Duodenal mucosa (tissue), 2 donors: ENCODE data around the gene SMIM32.

ENCODE experiments used
- H3K27ac ChIP-seq: one replicate; pipeline ENCODE4 v1.7.0; 2013; ENCODE audit warnings: low read depth, low read length
- H3K27me3 ChIP-seq, 2 donors: one replicate each; pipeline ENCODE4 v1.7.0; 2013; ENCODE audit warnings: low read length in 2 of 2, control low read depth in 1 of 2; ENCODE audit not compliant: insufficient read depth in 2 of 2, control insufficient read depth in 1 of 2
- H3K36me3 ChIP-seq, 2 donors: one replicate each; pipeline ENCODE4 v1.7.0; 2013; ENCODE audit warnings: low read length in 2 of 2, control low read depth in 1 of 2; ENCODE audit not compliant: insufficient read depth in 2 of 2, control insufficient read depth in 1 of 2
- H3K4me1 ChIP-seq, 2 donors: one replicate each; pipeline ENCODE4 v1.7.0; 2013; ENCODE audit warnings: low read length in 2 of 2, control low read depth in 1 of 2; ENCODE audit not compliant: insufficient read depth in 2 of 2, control insufficient read depth in 1 of 2
- H3K4me3 ChIP-seq, 2 donors: one replicate each; pipeline ENCODE4 v1.7.0; 2013; ENCODE audit warnings: low read length in 2 of 2, low read depth in 1 of 2
- H3K9ac ChIP-seq, 2 donors: one replicate each; pipeline ENCODE4 v1.7.0; 2013; ENCODE audit warnings: low read length in 2 of 2, low read depth in 1 of 2
- H3K9me3 ChIP-seq, 2 donors: one replicate each; pipeline ENCODE4 v1.7.0; 2013; ENCODE audit warnings: low read length in 2 of 2, control low read depth in 1 of 2; ENCODE audit not compliant: control insufficient read depth in 1 of 2

The SMIM32 gene

GRCh38 chr5:136200130-136200529 is 7.2 kb upstream of the SMIM32 start:
- H3K4me1 ChIP-seq: peaks cover 13% of the 10 kb centered on the region in 2 donors
- H3K9ac ChIP-seq: no peak overlapping the region
- no peaks in the 10 kb centered on the region for H3K9me3 ChIP-seq
- H3K27me3 ChIP-seq: no peaks in the 10 kb centered on the region
- no peaks in the 10 kb centered on the region for H3K36me3 ChIP-seq
- H3K27ac ChIP-seq: no peak overlapping the region
- no peak overlapping the region for H3K4me3 ChIP-seq

GRCh38 chr5:136199408-136199807 is 6.4 kb upstream of the SMIM32 start:
- no peaks in the 10 kb centered on the region for H3K9me3 ChIP-seq

GRCh38 chr5:136198453-136198852 is 5.5 kb upstream of the SMIM32 start:
- H3K4me1 ChIP-seq: peaks cover 23 to 27% of the 10 kb centered on the region in 2 donors
- no peaks in the 10 kb centered on the region for H3K36me3 ChIP-seq
- no peak overlapping the region for H3K27ac ChIP-seq
- no peaks in the 10 kb centered on the region for H3K27me3 ChIP-seq
- no peak overlapping the region for H3K4me3 ChIP-seq
- no peak overlapping the region for H3K9ac ChIP-seq
- H3K9me3 ChIP-seq: no peaks in the 10 kb centered on the region

More at GRCh38 chr5:136199408-136199807, 6.4 kb upstream of the SMIM32 start:
- no peak overlapping the region for H3K9ac ChIP-seq
- H3K27me3 ChIP-seq: no peaks in the 10 kb centered on the region
- H3K27ac ChIP-seq: no peak overlapping the region
- H3K4me1 ChIP-seq: peaks cover 16 to 17% of the 10 kb centered on the region in 2 donors
- no peak overlapping the region for H3K4me3 ChIP-seq
- no peaks in the 10 kb centered on the region for H3K36me3 ChIP-seq

GRCh38 chr5:136197462-136198142 is 4.6 kb upstream of the SMIM32 start:
- H3K9me3 ChIP-seq: no peaks in the 10 kb centered on the region
- no peaks in the 10 kb centered on the region for H3K27me3 ChIP-seq
- H3K36me3 ChIP-seq: no peaks in the 10 kb centered on the region
- H3K9ac ChIP-seq: no peak overlapping the region
- H3K27ac ChIP-seq: no peak overlapping the region
- H3K4me3 ChIP-seq: peak overlapping the region in 1 of 2 donors; percentile 1
- peaks cover 23 to 30% of the 10 kb centered on the region in 2 donors for H3K4me1 ChIP-seq

- H3K9me3 ChIP-seq: no peaks in the 10 kb centered on the region
- H3K27me3 ChIP-seq: no peaks in the 10 kb centered on the region
- H3K27ac ChIP-seq: no peak overlapping the region
- peak overlapping the region; percentile 13 to 23 for H3K4me3 ChIP-seq
- H3K4me1 ChIP-seq: peaks cover 26 to 37% of the 10 kb centered on the region in 2 donors
- no peaks in the 10 kb centered on the region for H3K36me3 ChIP-seq
- peak overlapping the region in 1 of 2 donors; percentile 13 for H3K9ac ChIP-seq
Observed at GRCh38 chr5:136195971-136196820, 3.2 kb upstream of the SMIM32 start.

GRCh38 chr5:136194576-136194975 is 1.6 kb upstream of the SMIM32 start:
- H3K4me3 ChIP-seq: no peak overlapping the region
- no peak overlapping the region for H3K27ac ChIP-seq
- H3K9ac ChIP-seq: no peak overlapping the region
- H3K4me1 ChIP-seq: peaks cover 42% of the 10 kb centered on the region in 2 donors
- H3K9me3 ChIP-seq: no peaks in the 10 kb centered on the region
- H3K27me3 ChIP-seq: no peaks in the 10 kb centered on the region
- H3K36me3 ChIP-seq: no peaks in the 10 kb centered on the region

- Histone ChIP-seq H3K9me3 (no peaks in the 10 kb centered on the region), H3K27ac (no peak overlapping the region), H3K4me1 (peaks cover 53 to 54% of the 10 kb centered on the region in 2 donors), H3K9ac (peak overlapping the region; percentile 43 to 77), H3K36me3 (no peaks in the 10 kb centered on the region), H3K4me3 (peak overlapping the region; percentile 76 to 81), H3K27me3 (no peaks in the 10 kb centered on the region)
Observed at GRCh38 chr5:136193322-136193935, 467 bp upstream of the SMIM32 start.

- Histone ChIP-seq H3K9ac (peak overlapping the region; percentile 77 to 85), H3K4me3 (peak overlapping the region; percentile 76 to 81), H3K27me3 (no peaks in the 10 kb centered on the region), H3K36me3 (peaks cover 0 to 5% of the 10 kb centered on the region in 2 donors), H3K4me1 (peaks cover 65 to 67% of the 10 kb centered on the region in 2 donors), H3K9me3 (no peaks in the 10 kb centered on the region), H3K27ac (peak overlapping the region; percentile 51)
Observed at GRCh38 chr5:136192015-136192525, 892 bp downstream of the SMIM32 start.

GRCh38 chr5:136191304-136192014 is 1.5 kb downstream of the SMIM32 start:
- H3K4me3 ChIP-seq: peak overlapping the region; percentile 76 to 81
- H3K36me3 ChIP-seq: peaks cover 0 to 5% of the 10 kb centered on the region in 2 donors
- H3K27ac ChIP-seq: peak overlapping the region; percentile 51
- no peaks in the 10 kb centered on the region for H3K9me3 ChIP-seq
- peak overlapping the region; percentile 77 to 85 for H3K9ac ChIP-seq
- peaks cover 63 to 68% of the 10 kb centered on the region in 2 donors for H3K4me1 ChIP-seq
- no peaks in the 10 kb centered on the region for H3K27me3 ChIP-seq
